Endothelial cell of umbilical vein (primary cell): ENCODE measurements around the gene ANKDD1B. TPM values are rescaled to one million over a fixed set of nuclear protein-coding genes. Genes with fewer than 3 reads are reported as not detected.

Experiments used
- BruUV-seq: library from RNA; stranded (reverse); fragments of 400-500 nt; replicated peaks from 2 replicates; lab custom pipeline; 2021; lab: Mats Ljungman, UMichigan
- CTCF ChIA-PET: fragments of 300-600, 350-600 bp; sonication (Branson Sonifier 250); formaldehyde crosslinking; loops from one replicate; lab custom pipeline; 2021; ENCODE audit warnings: antibody characterized with exemption, inconsistent platforms; lab: Charles Lee
- POLR2A ChIA-PET: fragments of 300-600, 350-600 bp; sonication (Branson Sonifier 250); formaldehyde crosslinking; loops from one replicate; lab custom pipeline; 2021; ENCODE audit warnings: antibody characterized with exemption, inconsistent platforms; lab: Charles Lee
- DNase-seq: peaks from one replicate; pipeline ENCODE4 v3.0.0-alpha.2; 2011; ENCODE audit warnings: low read depth, low spot score
- FAIRE-seq: peaks from 2 replicates; lab custom pipeline; 2011; peaks lifted over from hg19 to GRCh38; lab: Jason Lieb, UNC
- H2AFZ ChIP-seq: 2 replicates; pipeline ENCODE4 v1.6.0; 2012; ENCODE audit warnings: low read depth, low read length, control low read depth, inconsistent platforms
- H3K27ac ChIP-seq: 2 replicates; pipeline ENCODE4 v1.5.1; 2011; ENCODE audit warnings: low read depth, mild to moderate bottlenecking, control low read depth, low read length, moderate library complexity; ENCODE audit not compliant: insufficient read depth
- H3K27me3 ChIP-seq, 2 experiments: 2 replicates each; pipeline versions ENCODE4 v1.6.0 to v1.6.1; 2011; ENCODE audit warnings: low read length in 2 of 2, mixed read lengths in 1 of 2; ENCODE audit not compliant: control insufficient read depth in 2 of 2, insufficient read depth in 2 of 2
- H3K36me3 ChIP-seq, 2 experiments: 2 replicates in 1 of 2; 3 replicates in 1 of 2; pipeline ENCODE4 v1.5.1; 2011; ENCODE audit warnings: low read length in 2 of 2, mild to moderate bottlenecking in 1 of 2, moderate library complexity in 1 of 2; ENCODE audit not compliant: control insufficient read depth in 2 of 2, insufficient read depth in 2 of 2; ENCODE audit errors: extremely low read depth in 1 of 2
- H3K4me1 ChIP-seq: 3 replicates; pipeline ENCODE4 v1.5.1; 2011; ENCODE audit warnings: mild to moderate bottlenecking, low read length; ENCODE audit not compliant: control insufficient read depth, insufficient read depth; ENCODE audit errors: extremely low read depth
- H3K4me2 ChIP-seq: 2 replicates; pipeline ENCODE4 v1.6.1; 2011; ENCODE audit warnings: low read length, control low read depth, mixed read lengths; ENCODE audit not compliant: insufficient read depth
- H3K4me3 ChIP-seq, 3 experiments: fragments of 200-600 bp in 1 of 3; sonication (generic), shearing (Covaris generic) in 1 of 3; replicated peaks in 1 of 3; 2 replicates each; pipeline ENCODE4 v1.5.1; 2011 to 2016; ENCODE audit warnings: control low read depth in 3 of 3, low read length in 3 of 3, mild to moderate bottlenecking in 2 of 3, inconsistent platforms in 1 of 3, low read depth in 1 of 3, moderate library complexity in 1 of 3; ENCODE audit not compliant: insufficient read depth in 1 of 3
- H3K79me2 ChIP-seq: 2 replicates; pipeline ENCODE4 v1.6.0; 2012; ENCODE audit warnings: low read length, inconsistent platforms; ENCODE audit not compliant: control insufficient read depth, insufficient read depth
- H3K9ac ChIP-seq: replicated peaks from 2 replicates; pipeline ENCODE3; 2011; ENCODE audit warnings: low read length, control low read depth; ENCODE audit not compliant: insufficient read depth; ENCODE audit errors: extremely low read depth
- H3K9me1 ChIP-seq: replicated peaks from 3 replicates; pipeline ENCODE4 v1.6.0; 2011; ENCODE audit warnings: mild to moderate bottlenecking, low read length; ENCODE audit not compliant: control insufficient read depth, insufficient read depth; ENCODE audit errors: extremely low read depth
- H3K9me3 ChIP-seq: replicated peaks from 2 replicates; pipeline ENCODE4 v1.5.1; 2012; ENCODE audit warnings: low read length, inconsistent platforms; ENCODE audit not compliant: control insufficient read depth, insufficient read depth
- H4K20me1 ChIP-seq: replicated peaks from 2 replicates; pipeline ENCODE3; 2011; ENCODE audit warnings: mild to moderate bottlenecking, low read length; ENCODE audit not compliant: control insufficient read depth, insufficient read depth; ENCODE audit errors: extremely low read depth
- CTCF ChIP-seq, 2 donors: IDR thresholded peaks; 1 replicate in 1 of 2; 2 replicates in 1 of 2; pipeline ENCODE4 v1.5.1; 2011; ENCODE audit warnings: low read length in 2 of 2, mild to moderate bottlenecking in 2 of 2, moderate library complexity in 2 of 2, control low read depth in 1 of 2, inconsistent platforms in 1 of 2, low read depth in 1 of 2; ENCODE audit not compliant: insufficient read depth in 1 of 2; ENCODE audit errors: extremely low read depth in 1 of 2
- EZH2 ChIP-seq: IDR thresholded peaks from 2 replicates; pipeline ENCODE4 v1.6.1; 2012; ENCODE audit warnings: borderline replicate concordance, low read depth, mild to moderate bottlenecking, moderate library complexity, low read length, inconsistent platforms; ENCODE audit not compliant: severe bottlenecking
- FOS ChIP-seq: IDR thresholded peaks from 2 replicates; pipeline ENCODE4 v1.6.1; 2011; ENCODE audit warnings: mild to moderate bottlenecking, low read length, moderate library complexity, borderline replicate concordance; ENCODE audit not compliant: insufficient read depth
- GATA2 ChIP-seq: IDR thresholded peaks from 2 replicates; pipeline ENCODE4 v1.7.0; 2011; ENCODE audit warnings: low read depth, mild to moderate bottlenecking, moderate library complexity, mixed read lengths, low read length; ENCODE audit not compliant: insufficient read length, insufficient read depth
- JUN ChIP-seq: IDR thresholded peaks from 2 replicates; pipeline ENCODE4 v1.6.1; 2011; ENCODE audit warnings: borderline replicate concordance, low read depth; ENCODE audit not compliant: insufficient read length, insufficient read depth
- MYC ChIP-seq: IDR thresholded peaks from one replicate; pipeline ENCODE4 v1.6.1; 2011; ENCODE audit warnings: mild to moderate bottlenecking, low read depth, low read length
- POLR2A ChIP-seq: IDR thresholded peaks from 2 replicates; pipeline ENCODE4 v1.6.1; 2012; ENCODE audit warnings: low read depth, mild to moderate bottlenecking, control low read depth, low read length
- POLR2AphosphoS5 ChIP-seq: IDR thresholded peaks from 2 replicates; pipeline ENCODE4 v1.6.1; 2012; ENCODE audit warnings: low read depth, mild to moderate bottlenecking, control low read depth, low read length, moderate library complexity; ENCODE audit not compliant: insufficient read depth
- dilution Hi-C: fragments of 300-500 bp; cut with MboI; formaldehyde crosslinking; loops from one replicate; pipeline ENCODE4 v1.15.0; 2019; ENCODE audit warnings: low sequenced_read_pairs; ENCODE audit not compliant: extremely low pct_ligation_motif_present
- intact Hi-C: fragments of 100-400 bp; cut with micrococcal nuclease; formaldehyde crosslinking; loops from one replicate; pipeline ENCODE4 v1.10.0; 2022
- polyA plus RNA-seq, 4 experiments: library from polyadenylated mRNA; depleted of rRNA in 3 of 4; stranded (reverse) in 3 of 4; unstranded in 1 of 4; fragments of >200 nt; gene quantifications; 2 replicates each; pipeline versions ENCODE4 v1.2.1 to v1.2.3, GENCODE V29; 2011 to 2012; ENCODE audit warnings: missing spikeins in 1 of 4
- total RNA-seq: library from RNA; stranded (reverse); gene quantifications from 2 replicates; pipeline ENCODE4 v1.2.3, GENCODE V29; 2021
- TF ChIP-seq, protein P1 (sequence below): IDR thresholded peaks from 2 replicates; pipeline ENCODE4 v1.6.1; 2011; ENCODE audit not compliant: insufficient read depth, insufficient read length

ANKDD1B gene
- total and polyA plus RNA-seq, 2 donors (not counting 3 experiments of a cell fraction or from before 2014, with no cell fraction given): 0.15 to 0.71 TPM

GRCh38 chr5:75666801-75667200 lies 55.5 kb downstream of the ANKDD1B start:
- H3K9me1 ChIP-seq: no peaks in the 10 kb centered on the region
- H3K36me3 ChIP-seq: no peaks in the 10 kb centered on the region
- ChIA-PET CTCF (interaction anchor here (0.8 to 1.2 kb wide), 2 partner anchors 55 to 108 kb away, joined by 3 read pairs; no protein-coding TSS in a partner anchor), POLR2A (no interaction called here)
- intact Hi-C loops: loop anchor here (5.0 kb wide), 1 partner anchor 614 kb away; the partner anchor contains the start of gene GCNT4
- H3K79me2 ChIP-seq: no peaks in the 10 kb centered on the region
- no peak overlapping the region for H2AFZ ChIP-seq
- FAIRE-seq (no peak), DNase-seq (no peak)
- no peak overlapping the region for H3K4me3 ChIP-seq
- H4K20me1 ChIP-seq: no peaks in the 10 kb centered on the region
- no peaks in the 10 kb centered on the region for H3K9me3 ChIP-seq
- dilution Hi-C loops: no loop called here
- H3K27me3 ChIP-seq: no peaks in the 10 kb centered on the region
- H3K9ac ChIP-seq: no peak overlapping the region
- peaks cover 19% of the 10 kb centered on the region for H3K4me1 ChIP-seq
- no TSS peak for BruUV-seq
- no peak overlapping the region for H3K27ac ChIP-seq
- TF ChIP-seq, protein P1, sequence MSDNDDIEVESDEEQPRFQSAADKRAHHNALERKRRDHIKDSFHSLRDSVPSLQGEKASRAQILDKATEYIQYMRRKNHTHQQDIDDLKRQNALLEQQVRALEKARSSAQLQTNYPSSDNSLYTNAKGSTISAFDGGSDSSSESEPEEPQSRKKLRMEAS: no peak
- TF ChIP-seq EZH2: no peak
- no peak for TF ChIP-seq JUN
- no peak for TF ChIP-seq GATA2
- TF ChIP-seq FOS: no peak
- no peak for TF ChIP-seq CTCF (IDR thresholded peaks at IDR 0.05; ENCODE audit: extremely low read depth in 1 of 2, insufficient read depth in 1 of 2, low read depth in 1 of 2, low read length in 2 of 2)
- TF ChIP-seq POLR2AphosphoS5: no peak
- no peak for TF ChIP-seq POLR2A
- TF ChIP-seq MYC: no peak
- no peak overlapping the region for H3K4me2 ChIP-seq
